Measurements from ENCODE around the gene DLG2.

The DLG2 gene

GRCh38 chr11:83827940-83828554, 1799.1 kb downstream of the DLG2 start:
- peak; percentile 51 to 67 (median 58) for TF ChIP-seq CTCF (IDR thresholded peaks at IDR 0.05; ENCODE audit: unreplicated experiment in 3 of 3)
- H3K27me3 Mint-ChIP-seq (ENCODE audit: low read depth) = peaks cover 3% of the 10 kb centered on the region
- no peaks in the 10 kb centered on the region for H3K9me3 Mint-ChIP-seq
- H3K27ac Mint-ChIP-seq = no peak overlapping the region
- no peaks in the 10 kb centered on the region for H3K4me1 Mint-ChIP-seq
- no peak overlapping the region for H3K4me3 Mint-ChIP-seq
- H3K36me3 Mint-ChIP-seq (ENCODE audit: low read depth) = no peaks in the 10 kb centered on the region

GRCh38 chr11:83827520-83827919, 1799.6 kb downstream of the DLG2 start:
- peaks cover 3% of the 10 kb centered on the region for H3K27me3 Mint-ChIP-seq (ENCODE audit: low read depth)
- no peak for TF ChIP-seq CTCF (IDR thresholded peaks at IDR 0.05; ENCODE audit: unreplicated experiment in 3 of 3)
- H3K4me1 Mint-ChIP-seq = no peaks in the 10 kb centered on the region
- H3K27ac Mint-ChIP-seq = no peak overlapping the region
- H3K36me3 Mint-ChIP-seq (ENCODE audit: low read depth) = no peaks in the 10 kb centered on the region
- H3K4me3 Mint-ChIP-seq = no peak overlapping the region
- H3K9me3 Mint-ChIP-seq = no peaks in the 10 kb centered on the region

GRCh38 chr11:83826078-83826477, 1801.1 kb downstream of the DLG2 start:
- no peak for TF ChIP-seq CTCF (IDR thresholded peaks at IDR 0.05; ENCODE audit: unreplicated experiment in 3 of 3)
- peaks cover under 1% of the 10 kb centered on the region for H3K27me3 Mint-ChIP-seq (ENCODE audit: low read depth)
- H3K27ac Mint-ChIP-seq = no peak overlapping the region
- no peak overlapping the region for H3K4me3 Mint-ChIP-seq
- no peaks in the 10 kb centered on the region for H3K4me1 Mint-ChIP-seq
- H3K9me3 Mint-ChIP-seq = no peaks in the 10 kb centered on the region
- no peaks in the 10 kb centered on the region for H3K36me3 Mint-ChIP-seq (ENCODE audit: low read depth)

GRCh38 chr11:83823461-83824025, 1803.6 kb downstream of the DLG2 start:
- H3K4me3 Mint-ChIP-seq = no peak overlapping the region
- H3K36me3 Mint-ChIP-seq (ENCODE audit: low read depth) = no peaks in the 10 kb centered on the region
- no peak overlapping the region for H3K27ac Mint-ChIP-seq
- H3K9me3 Mint-ChIP-seq = no peaks in the 10 kb centered on the region
- no peaks in the 10 kb centered on the region for H3K27me3 Mint-ChIP-seq (ENCODE audit: low read depth)
- no peaks in the 10 kb centered on the region for H3K4me1 Mint-ChIP-seq
- no peak for TF ChIP-seq CTCF (IDR thresholded peaks at IDR 0.05; ENCODE audit: unreplicated experiment in 3 of 3)

GRCh38 chr11:83819931-83820549, 1807.1 kb downstream of the DLG2 start:
- Mint-ChIP-seq H3K4me1 (no peaks in the 10 kb centered on the region), H3K27me3 (ENCODE audit: low read depth) (no peaks in the 10 kb centered on the region), H3K4me3 (no peak overlapping the region), H3K36me3 (ENCODE audit: low read depth) (no peaks in the 10 kb centered on the region), H3K9me3 (no peaks in the 10 kb centered on the region), H3K27ac (no peak overlapping the region)
- TF ChIP-seq CTCF (IDR thresholded peaks at IDR 0.05; ENCODE audit: unreplicated experiment in 3 of 3) = peak; percentile 61 to 76 (median 66)

GRCh38 chr11:83818349-83818748, 1808.8 kb downstream of the DLG2 start:
- Mint-ChIP-seq H3K4me1 (no peaks in the 10 kb centered on the region), H3K27me3 (ENCODE audit: low read depth) (no peaks in the 10 kb centered on the region), H3K36me3 (ENCODE audit: low read depth) (no peaks in the 10 kb centered on the region), H3K27ac (no peak overlapping the region), H3K9me3 (no peaks in the 10 kb centered on the region), H3K4me3 (no peak overlapping the region)
- TF ChIP-seq CTCF (IDR thresholded peaks at IDR 0.05; ENCODE audit: unreplicated experiment in 3 of 3) = no peak

Data from nephron (organoid).